Measurements from ENCODE around the gene MALL.
"Not testable (repeated sequence)": the region's sequence is repeated elsewhere in the genome, so short reads cannot be mapped to it uniquely, and the experiment has no call there.

Gene MALL

DNA sequence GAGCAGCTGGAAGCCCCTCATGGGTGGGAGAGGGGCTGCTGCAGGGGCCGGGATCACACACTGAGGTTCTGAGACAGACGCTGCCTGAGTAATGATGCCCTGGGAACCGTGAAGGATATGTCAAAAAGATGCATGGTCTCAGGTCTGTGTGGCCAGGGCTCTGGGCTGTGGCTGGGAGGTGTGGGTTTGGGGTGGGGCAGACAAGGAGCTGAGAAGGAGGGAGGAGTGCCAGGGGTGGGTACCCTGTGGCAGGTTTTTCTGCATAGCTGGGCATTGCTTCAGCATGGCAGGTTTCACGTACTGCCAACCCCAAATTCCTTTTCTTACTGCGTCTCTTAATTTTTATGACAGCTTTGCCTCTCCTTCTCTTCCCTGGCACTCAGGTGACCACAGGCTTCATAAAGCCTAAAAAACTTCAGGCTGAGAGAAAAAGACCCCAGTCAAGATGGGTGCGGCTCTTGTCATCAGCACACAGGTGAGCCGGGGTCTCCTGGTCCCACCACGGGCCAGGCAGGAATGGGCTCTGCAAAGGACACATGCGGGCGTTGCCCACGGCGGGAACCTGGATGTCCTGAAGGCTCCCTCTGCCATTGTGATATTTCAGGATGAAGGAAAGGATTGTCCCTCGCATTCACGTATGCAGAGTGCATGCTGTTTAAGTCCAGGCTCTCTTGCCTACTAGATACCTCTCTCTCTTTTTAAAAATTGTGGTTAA is 18.0 kb downstream of the MALL start:
- DNase-seq: no peak

DNA sequence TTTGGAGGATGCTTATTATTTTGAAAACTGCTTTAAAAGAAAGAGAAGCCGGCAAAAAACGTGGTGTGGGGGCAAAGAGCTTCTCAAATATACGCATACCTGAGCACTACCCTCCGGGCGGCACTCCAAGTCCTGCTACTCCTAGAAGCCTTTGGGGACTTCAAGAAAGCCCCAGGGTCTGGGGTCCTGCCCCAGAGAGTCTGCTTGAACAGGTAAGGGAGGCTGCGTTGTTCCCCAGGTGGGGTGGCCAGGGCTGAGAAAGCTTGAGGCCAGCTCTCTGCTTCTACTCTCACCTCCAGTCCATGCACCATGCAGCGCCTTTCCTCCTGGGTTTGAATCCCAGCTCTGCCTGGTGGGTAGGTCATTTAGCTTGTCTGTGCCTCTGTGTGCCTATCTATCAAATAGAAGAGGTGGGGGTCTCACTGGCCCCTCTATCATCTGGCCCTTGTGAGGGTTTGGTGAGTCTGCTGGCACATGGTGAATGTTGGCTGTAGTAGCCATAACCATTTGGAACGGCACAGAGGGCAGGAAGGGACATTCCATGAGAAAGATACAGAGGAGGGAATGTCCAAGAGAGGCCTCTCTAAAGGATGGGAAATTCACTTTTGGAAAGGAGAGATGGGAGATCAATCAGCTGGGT is 19.5 kb downstream of the MALL start:
- DNase-seq: no peak

DNA sequence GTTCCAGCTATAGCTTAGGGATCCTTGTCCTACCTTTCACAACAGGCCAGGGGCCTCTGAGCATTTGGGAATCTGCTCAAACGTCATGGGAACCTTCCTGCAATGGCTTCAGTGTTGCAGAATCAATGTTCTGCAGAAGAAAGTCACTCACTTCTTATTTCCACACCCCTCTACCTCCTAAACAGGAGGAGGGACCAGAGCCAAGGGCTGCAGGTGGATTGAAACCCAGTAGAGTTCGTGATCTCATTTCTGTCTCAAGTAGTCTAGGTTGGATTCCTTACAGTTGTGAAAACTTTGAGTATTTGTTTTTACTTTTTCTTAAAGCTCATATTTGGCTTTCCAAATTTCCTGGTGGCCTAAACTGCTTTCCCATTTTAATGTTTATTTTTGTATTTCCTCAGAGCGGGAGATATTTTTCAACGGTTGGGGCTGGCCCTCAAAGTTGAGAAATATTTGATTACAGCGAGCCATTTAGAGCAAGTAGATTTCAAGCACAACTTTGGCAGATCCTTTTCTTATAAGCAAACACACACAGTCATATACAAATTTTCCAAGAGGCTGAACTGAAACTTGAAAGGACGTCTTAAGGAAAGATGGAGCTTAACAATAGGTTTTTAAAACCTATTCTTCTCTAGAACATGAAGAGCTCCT is 20.6 kb downstream of the MALL start:
- not testable (repeated sequence) for DNase-seq

DNA sequence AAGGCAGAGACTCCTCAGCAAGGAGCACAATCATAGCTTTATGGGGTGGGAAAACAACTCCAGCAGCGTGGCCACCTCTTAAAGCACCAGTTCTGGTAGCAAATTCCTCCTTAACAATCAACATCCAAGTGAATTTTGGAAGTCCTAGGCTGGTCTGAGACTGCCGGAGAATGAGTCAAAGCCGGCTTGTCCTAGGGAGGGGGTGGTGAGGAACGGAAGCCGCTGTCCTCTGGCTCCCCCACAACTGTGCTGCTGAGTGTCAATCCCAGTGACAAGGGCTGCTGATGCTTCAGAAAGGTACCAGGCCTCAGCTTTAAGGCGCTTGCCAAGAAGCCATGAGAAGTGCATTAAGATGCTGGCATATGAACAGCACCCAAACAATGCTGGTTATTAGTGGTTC is 21.7 kb downstream of the MALL start:
- DNase-seq: not testable (repeated sequence)

DNA sequence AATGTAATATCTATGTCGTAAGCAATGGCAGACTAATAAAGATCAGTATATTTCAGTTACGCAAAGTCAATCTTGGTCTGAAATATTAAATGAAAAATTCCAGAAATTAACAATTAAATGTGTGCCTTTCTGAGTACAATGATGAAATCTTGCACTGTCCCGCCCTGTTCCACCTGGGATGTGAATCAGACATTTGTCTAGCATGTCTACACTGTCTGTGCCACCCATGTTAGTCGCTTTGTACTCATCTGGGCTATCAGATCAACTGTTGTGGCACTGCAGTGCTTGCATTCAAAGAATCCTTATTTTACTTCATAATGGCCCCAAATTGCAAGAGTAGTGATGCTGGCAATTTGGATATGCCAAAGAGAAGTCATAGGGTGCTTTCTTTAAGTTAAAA is 25.5 kb downstream of the MALL start:
- not testable (repeated sequence) for DNase-seq

DNA sequence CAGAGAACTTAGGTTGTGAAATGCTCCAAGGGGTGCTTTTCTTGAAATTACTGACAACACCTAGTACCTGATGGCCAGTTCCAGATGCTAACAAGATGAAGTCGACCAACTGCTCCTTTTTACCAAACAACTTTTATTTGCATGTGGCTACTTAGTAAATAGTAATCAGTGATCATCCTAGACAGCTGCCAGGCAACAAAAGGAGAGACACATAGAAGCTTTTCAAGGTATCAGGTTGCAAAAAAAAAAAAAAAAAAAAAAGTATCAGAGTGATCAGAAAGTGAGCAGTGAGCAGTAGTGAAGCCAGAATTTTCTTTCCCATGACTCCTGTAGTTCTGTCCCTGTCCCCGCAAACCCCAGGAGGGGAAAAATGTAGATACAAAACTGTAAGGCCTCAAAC is 31.9 kb downstream of the MALL start:
- DNase-seq: not testable (repeated sequence)

DNA sequence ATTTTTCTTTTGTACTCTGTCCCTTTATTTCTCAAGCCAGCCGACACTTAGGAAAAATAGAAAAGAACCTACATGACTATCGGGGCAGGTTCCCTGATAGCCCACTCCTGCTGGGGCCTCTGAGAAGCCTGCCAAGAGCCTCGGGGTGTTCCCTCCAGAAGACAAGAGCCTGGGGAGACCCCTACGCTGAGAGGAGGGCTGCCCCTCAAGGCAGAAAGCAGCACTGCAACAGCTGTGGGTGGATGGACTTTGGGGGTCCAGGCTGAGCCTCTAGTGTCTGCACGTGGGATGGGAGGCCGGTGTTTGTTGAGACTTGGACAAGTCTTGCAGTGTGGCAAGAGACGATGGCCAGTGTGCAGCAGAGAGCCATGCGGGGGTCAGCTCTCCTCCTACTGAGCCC is 32.5 kb downstream of the MALL start:
- DNase-seq: not testable (repeated sequence)

DNA sequence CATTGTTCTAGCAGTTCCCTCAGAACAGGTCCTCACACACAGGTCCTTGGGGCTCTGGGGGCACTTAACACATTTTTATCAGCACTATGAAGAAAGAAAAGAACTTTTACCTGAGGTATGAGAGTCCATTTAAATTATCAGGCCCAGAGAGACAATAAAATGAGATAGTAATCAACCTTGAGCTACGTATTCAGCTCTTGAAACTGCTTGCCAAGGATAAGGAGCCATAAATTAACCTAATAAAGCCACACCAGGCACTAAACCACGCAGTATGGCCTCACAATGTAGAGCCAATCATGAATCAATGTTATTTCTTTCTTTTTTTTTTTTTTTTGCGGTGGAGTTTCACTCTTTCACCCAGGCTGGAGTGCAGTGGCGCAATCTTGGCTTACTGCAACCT is 37.5 kb downstream of the MALL start:
- not testable (repeated sequence) for DNase-seq

DNA sequence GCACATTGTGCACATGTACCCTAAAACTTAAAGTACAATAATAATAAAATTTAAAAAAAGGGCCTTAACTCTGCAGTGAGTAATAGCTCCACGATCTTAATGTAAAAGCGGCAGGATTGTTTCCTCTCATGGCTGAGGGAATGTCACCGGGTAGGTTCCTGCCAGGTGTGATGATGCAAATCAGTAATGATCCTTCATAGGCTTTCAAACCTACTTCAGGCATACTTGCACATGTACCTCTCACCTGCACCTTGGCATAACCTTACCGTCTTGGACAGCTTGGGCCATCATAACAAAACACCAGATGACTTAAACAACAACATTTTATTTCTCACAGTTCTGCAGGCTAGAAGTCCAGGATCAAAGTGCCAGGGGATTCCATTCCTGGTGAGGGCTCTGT is 39.7 kb downstream of the MALL start:
- not testable (repeated sequence) for DNase-seq

DNA sequence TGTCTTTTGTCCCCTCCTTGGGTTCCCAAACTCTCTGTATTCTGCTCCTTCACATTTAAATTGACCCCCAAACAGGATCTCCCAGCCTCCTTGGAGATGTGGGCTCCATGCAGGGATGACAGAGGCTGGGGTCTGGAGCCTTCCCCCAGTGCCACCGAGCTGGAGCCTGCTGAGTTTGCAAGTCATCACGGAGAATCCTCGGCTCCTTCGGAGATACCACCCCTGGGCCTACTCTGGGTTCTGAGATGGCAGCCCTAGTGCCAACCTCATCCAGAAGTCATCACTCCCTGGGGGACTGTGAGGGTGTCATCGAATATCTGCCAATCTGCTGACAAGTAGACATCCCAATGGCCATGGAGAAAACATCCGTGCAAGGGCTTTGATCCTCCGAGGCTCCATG is 45.8 kb downstream of the MALL start:
- not testable (repeated sequence) for DNase-seq

DNA sequence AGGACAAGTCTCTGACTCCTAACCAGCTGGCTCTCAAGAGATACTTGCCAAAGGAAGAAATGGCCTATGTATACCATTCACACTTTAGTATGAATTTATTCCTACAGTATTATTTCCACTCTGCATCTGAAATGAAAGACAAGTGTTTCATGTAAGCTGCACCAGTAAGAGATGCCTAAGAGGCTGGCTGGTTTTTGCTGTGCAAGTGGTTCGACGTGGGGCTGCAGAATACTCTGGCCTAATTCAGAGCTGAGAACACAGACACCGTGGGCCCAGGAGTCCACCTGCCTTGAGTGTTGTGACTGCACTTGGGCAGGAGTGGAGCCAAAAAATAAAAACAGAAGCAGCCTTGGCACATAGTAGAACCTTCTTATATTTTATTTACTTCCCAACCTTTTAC is 47.5 kb downstream of the MALL start:
- DNase-seq: not testable (repeated sequence)

DNA sequence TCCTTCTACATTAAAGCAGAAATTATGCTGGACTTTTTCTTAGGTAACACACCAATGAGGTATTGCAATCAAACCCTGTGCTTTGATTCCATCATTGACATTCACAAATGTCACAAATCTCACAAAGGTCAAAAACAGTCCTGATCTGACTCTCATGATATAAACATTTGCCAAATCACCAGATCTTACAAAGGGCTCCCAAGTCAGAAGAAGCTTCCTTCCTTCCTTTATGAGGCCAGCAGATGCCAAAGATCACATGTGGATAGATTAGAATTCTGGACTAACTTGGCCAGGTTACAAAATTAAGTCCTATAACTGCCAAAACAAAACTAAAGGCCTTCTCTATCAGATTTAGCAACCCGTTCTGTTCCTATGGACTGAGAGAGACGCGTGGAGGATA is 53.3 kb downstream of the MALL start:
- not testable (repeated sequence) for DNase-seq

DNA sequence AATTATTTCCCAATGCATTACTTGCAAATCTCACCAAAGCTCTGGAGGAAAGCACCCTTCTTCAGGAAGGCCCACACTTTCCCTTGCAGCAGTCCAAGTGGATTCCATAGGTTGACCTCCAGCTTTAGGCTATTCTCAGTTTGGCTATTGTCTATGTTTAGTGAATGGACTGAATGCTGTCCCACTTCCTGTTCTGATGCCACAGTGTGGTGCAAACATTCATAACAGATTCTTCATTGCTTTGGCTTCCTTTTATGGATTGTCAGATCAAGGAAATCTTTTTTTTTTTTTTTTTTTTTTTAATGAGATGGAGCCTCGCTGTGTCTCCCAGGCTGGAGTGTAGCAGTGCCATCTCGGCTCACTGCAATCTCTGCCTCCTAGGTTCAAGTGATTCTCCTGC is 55.1 kb downstream of the MALL start:
- not testable (repeated sequence) for DNase-seq

DNA sequence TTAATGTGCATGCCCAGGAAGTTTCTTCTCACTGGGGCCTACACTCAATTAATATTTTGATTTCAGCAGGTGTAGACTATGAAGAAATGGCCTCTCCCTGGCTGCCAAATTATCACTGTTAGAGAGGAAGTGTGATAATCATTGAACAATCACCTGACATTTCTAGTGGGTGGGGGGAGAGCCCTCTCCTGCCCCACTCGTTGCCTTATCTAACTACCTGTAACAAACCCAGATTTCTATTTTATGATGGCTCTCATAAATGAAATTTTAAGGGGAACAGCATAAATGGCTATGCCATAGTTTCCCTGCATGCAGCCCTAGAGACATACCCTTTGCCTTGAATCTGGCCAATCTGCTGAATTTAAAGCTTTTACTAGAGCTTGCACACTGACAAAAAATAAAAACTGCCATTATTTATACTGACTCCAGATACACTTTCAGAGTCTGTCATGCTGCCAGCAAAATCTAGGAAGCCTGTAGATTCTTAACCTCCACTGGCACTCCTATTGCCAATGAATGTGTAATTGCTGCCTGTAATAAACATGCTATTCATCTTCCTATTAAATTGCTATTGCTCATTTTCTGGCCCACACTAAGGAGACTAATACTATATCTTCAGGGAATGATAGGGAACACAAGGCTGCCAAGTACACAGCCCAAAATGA is 55.8 kb downstream of the MALL start:
- DNase-seq: not testable (repeated sequence)

DNA sequence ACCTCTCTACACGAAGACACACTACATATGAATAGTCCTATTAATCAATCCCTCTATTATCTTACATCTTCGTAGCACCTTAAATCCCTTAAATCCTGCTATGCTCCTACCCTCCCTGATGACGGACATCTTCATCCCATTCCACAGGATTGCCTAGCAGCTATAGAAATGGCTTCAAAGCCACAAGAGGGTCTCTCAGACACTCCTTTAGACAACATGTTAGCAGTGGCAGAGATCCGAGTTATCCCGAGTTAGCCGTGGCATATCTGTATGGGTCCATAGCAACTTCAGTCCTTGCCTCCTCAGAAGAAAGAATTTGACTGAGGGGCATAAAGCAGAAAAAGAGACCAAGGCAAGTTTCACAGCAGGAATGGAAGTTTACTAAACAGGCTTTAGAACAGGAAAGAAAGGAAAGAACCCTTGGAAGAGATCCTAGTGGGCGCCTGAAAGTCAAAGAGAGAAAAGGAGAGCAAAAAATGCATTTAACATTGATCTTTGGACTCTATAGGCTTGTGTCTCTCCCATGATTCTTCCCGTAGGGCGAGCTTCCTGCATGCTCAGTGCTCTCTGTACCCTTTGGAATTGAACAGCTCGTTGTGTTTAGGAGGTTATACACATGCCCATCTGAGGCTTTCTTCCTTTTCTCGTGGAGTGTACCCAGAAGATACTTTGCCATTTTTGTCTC is 56.5 kb downstream of the MALL start:
- not testable (repeated sequence) for DNase-seq

DNA sequence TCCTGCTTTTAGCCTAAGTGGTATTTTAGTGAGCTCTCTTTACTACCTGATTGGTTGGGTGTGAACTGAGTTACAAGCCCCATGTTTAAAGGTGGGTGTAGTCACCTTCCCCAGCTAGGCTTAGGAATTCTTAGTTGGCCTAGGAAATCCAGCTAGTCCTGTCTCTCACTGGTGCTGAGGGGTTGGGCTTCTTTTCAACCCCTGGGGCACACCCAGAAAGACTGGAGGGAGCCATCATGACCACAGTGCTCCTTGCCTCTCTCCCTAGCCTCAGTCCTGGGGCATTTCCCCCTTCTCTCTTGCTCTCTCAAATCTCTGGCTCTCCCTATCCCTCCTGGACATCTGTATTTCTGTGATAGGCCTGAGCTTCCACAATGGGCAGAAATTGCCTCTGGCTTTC is 57.6 kb downstream of the MALL start:
- not testable (repeated sequence) for DNase-seq

DNA sequence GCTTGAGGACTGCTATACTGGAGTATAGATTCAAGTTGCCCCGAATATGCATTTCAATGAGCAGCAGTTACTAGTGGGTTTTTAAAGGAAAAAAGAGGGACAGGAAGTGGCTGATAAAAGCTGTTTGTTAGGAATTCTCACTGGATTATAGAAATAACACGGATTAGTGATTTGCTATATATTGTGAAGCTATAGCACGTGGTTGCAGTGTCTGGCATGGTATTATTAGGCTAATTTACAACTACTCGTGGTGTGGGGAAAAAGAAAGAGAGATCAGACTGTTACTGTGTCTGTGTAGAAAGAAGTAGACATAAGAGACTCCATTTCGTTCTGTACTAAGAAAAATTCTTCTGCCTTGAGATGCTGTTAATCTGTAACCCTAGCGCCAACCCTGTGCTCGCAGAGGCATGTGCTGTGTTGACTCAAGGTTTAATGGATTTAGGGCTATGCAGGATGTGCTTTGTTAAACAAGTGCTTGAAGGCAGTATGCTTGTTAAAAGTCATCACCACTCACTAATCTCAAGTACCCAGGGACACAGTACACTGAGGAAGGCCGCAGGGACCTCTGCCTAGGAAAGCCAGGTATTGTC is 59.7 kb downstream of the MALL start:
- not testable (repeated sequence) for DNase-seq

DNA sequence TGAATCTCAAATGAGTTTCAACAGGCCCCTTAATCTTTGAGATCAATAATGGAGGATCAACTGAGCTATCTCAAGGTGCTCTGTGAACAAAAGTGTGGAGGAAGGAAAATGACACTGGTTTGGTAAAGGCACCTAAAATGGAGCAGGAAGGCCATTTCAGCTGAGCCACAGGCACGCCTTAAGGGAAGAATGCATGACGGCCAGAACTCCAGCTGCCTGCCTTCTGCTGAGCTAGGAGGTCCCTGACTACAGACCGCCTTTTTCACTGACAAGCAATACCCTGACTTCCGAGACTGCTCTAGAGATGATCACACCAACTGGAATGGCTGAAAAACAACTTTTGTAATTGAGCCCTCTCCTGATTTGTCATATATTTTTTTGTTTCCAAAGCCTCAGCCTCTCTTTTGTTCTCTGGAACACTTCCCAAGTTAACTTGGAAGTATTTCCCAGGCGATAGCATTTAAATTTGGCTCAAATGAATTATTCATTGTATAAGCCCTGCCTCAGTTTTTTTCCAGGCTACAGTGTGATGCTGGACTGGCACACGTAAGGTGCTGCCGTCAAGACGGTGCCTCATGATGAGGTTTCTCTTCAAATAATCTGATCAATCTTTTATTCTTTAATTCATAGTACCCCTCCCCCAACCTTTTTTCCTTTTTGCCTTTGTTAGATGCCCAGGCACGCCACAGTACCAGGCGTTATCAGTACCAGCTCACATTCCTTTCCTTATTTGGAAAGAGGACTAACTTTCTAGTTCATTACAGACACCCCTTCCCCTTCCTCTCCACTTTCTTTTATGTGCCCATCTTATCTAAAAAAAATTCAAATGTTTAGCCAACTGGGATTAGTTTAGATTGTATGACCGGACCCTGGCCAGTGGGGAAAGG is 60.9 kb downstream of the MALL start:
- DNase-seq: not testable (repeated sequence)

DNA sequence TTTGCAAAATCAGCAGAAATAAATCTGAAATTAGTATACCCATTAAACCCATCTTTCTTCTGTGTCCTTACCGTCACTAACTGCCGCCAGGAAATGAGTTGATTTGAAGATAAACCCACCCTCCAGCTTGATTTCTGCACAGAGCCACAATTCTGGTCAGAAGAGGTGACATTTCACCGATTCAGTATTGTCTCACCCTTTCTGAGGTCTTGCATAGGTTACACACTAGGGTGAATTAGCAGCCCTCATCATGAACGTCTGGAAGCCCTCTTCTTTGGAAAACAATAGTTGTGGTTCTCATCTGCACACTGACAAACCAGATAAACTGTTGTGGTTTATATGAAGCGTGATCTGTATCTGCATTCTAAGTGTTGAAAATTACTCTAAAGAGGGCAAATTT is 61.9 kb downstream of the MALL start:
- not testable (repeated sequence) for DNase-seq

DNA sequence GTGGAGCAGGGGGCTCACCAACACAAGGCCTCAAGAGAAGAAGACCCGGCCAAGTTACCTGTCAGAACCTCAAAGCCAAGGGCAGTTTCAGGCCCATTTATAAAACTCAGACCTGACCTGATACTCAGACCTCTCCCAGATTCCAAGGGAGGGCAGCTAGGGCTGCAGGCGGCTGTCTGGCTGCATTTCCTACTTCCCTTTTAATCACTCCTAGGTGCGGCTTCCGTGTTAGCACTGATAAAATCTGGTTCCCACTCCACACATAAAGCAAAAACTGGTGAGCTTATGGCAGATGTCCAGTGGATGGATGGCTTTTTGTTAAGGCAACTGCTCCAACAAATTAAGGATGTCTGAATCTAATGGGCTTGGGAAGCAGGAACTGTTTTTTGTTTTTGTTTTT is 63.5 kb downstream of the MALL start:
- DNase-seq: not testable (repeated sequence)

DNA sequence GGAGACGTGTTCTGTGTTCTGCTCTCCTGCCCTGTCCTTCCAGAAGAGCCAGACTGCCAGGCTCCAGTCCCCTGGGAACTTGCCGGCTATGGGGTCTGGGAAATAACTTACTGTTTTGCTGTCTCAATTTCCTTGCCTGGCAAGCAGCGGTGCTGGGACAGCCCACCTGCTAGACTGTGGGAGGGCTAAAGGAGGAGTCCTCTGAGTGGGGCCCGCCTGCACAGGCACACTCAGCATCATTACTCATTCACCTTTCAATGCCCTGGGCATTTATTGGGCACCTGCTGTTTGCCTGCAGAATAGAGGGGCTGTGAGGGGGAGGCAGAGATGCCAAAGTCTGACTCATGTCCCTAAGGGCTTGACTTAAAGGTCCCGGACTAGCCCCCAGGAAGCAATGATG is 65.4 kb downstream of the MALL start:
- DNase-seq: not testable (repeated sequence)

Measured in Kasumi-1 (cell line).